Testis (tissue), 2 donors: ENCODE results near the gene NUB1.

Source experiments
- POLR2A ChIP-seq: fragments of 450-650 bp; IDR thresholded peaks from one replicate; pipeline ENCODE4 v1.6.1; 2017; ENCODE audit warnings: antibody characterized with exemption, mild to moderate bottlenecking, moderate library complexity
- TF ChIP-seq, protein P1 (sequence below), 3 experiments: fragments of 450-650 bp in 2 of 3; fragments of 200-600 bp in 1 of 3; sonication (generic) in 1 of 3; IDR thresholded peaks; one replicate each; pipeline ENCODE4 v1.5.1; 2016 to 2019; ENCODE audit warnings: antibody characterized with exemption in 3 of 3, mild to moderate bottlenecking in 2 of 3, moderate library complexity in 1 of 3

- TF ChIP-seq, protein P1, sequence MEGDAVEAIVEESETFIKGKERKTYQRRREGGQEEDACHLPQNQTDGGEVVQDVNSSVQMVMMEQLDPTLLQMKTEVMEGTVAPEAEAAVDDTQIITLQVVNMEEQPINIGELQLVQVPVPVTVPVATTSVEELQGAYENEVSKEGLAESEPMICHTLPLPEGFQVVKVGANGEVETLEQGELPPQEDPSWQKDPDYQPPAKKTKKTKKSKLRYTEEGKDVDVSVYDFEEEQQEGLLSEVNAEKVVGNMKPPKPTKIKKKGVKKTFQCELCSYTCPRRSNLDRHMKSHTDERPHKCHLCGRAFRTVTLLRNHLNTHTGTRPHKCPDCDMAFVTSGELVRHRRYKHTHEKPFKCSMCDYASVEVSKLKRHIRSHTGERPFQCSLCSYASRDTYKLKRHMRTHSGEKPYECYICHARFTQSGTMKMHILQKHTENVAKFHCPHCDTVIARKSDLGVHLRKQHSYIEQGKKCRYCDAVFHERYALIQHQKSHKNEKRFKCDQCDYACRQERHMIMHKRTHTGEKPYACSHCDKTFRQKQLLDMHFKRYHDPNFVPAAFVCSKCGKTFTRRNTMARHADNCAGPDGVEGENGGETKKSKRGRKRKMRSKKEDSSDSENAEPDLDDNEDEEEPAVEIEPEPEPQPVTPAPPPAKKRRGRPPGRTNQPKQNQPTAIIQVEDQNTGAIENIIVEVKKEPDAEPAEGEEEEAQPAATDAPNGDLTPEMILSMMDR (IDR thresholded peaks at IDR 0.05) = no peak
- no peak for TF ChIP-seq POLR2A
Observed at GRCh38 chr7:151378496-151379192, 37.0 kb downstream of the NUB1 start.
